Lower leg skin (tissue), 3 donors: ENCODE measurements around the gene HOMER1.

Experiments used
- POLR2A ChIP-seq, 2 donors: fragments of 450-650 bp; IDR thresholded peaks; one replicate each; pipeline ENCODE4 v1.6.1; 2016 to 2017; ENCODE audit warnings: antibody characterized with exemption in 2 of 2, mild to moderate bottlenecking in 1 of 2, moderate library complexity in 1 of 2
- TF ChIP-seq, protein P1 (sequence below), 3 donors: fragments of 450-650 bp; IDR thresholded peaks; one replicate each; pipeline ENCODE4 v1.5.1; 2016; ENCODE audit warnings: antibody characterized with exemption in 3 of 3, mild to moderate bottlenecking in 3 of 3, moderate library complexity in 2 of 3

DNA sequence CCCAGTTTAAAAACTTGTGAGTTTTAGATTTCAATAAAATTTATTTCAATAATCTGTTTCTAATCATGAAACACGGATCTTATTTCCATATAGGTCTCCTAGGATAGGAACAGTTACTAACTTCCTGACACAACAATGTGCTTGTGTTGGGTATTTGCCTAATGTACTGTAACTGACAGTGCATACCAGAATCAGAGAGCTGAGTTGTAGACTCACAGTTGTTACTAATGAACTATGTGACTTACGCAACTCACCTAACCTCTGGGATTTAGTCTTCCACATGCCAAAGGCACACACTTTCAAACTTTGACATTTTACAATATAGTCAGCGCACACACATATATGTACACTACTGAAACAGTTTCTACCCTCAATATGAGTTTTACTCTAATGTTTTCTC, 77.7 kb downstream of the HOMER1 start:
- TF ChIP-seq, protein P1, sequence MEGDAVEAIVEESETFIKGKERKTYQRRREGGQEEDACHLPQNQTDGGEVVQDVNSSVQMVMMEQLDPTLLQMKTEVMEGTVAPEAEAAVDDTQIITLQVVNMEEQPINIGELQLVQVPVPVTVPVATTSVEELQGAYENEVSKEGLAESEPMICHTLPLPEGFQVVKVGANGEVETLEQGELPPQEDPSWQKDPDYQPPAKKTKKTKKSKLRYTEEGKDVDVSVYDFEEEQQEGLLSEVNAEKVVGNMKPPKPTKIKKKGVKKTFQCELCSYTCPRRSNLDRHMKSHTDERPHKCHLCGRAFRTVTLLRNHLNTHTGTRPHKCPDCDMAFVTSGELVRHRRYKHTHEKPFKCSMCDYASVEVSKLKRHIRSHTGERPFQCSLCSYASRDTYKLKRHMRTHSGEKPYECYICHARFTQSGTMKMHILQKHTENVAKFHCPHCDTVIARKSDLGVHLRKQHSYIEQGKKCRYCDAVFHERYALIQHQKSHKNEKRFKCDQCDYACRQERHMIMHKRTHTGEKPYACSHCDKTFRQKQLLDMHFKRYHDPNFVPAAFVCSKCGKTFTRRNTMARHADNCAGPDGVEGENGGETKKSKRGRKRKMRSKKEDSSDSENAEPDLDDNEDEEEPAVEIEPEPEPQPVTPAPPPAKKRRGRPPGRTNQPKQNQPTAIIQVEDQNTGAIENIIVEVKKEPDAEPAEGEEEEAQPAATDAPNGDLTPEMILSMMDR (IDR thresholded peaks at IDR 0.05) = no peak
- TF ChIP-seq POLR2A (IDR thresholded peaks at IDR 0.05) = no peak
